GM12891 (cell line): Measurements from ENCODE around the gene ABCC1.

Source experiments
- PAX5 ChIP-seq: IDR thresholded peaks from 2 replicates; pipeline ENCODE4 v1.6.1; 2011; ENCODE audit warnings: low read length, moderate library complexity, mild to moderate bottlenecking; ENCODE audit not compliant: insufficient read depth, severe bottlenecking
- POLR2A ChIP-seq: IDR thresholded peaks from 2 replicates; pipeline ENCODE4 v1.6.1; 2011; ENCODE audit warnings: low read depth, low read length, control low read depth
- POLR2AphosphoS5 ChIP-seq: IDR thresholded peaks from 2 replicates; pipeline ENCODE4 v1.6.1; 2011; ENCODE audit warnings: low read depth, low read length, control low read depth
- POU2F2 ChIP-seq: IDR thresholded peaks from 2 replicates; pipeline ENCODE4 v1.6.1; 2011; ENCODE audit warnings: low read depth, mild to moderate bottlenecking, control low read depth, low read length, moderate library complexity
- SPI1 ChIP-seq: IDR thresholded peaks from 2 replicates; pipeline ENCODE4 v1.6.1; 2011; ENCODE audit warnings: low read depth, low read length, control low read depth
- TAF1 ChIP-seq: IDR thresholded peaks from 2 replicates; pipeline ENCODE4 v1.6.1; 2011; ENCODE audit warnings: low read depth, low read length, control low read depth

GRCh38 chr16:16131659-16132058 is 182.2 kb downstream of the ABCC1 start:
- no peak for TF ChIP-seq TAF1
- no peak for TF ChIP-seq POLR2AphosphoS5
- no peak for TF ChIP-seq POLR2A
- no peak for TF ChIP-seq POU2F2
- TF ChIP-seq SPI1, result no peak
- TF ChIP-seq PAX5, result no peak
